AG04450 (cell line): ENCODE measurements around the gene SOX9. TPM values are rescaled to one million over a fixed set of nuclear protein-coding genes. Genes with fewer than 3 reads are reported as not detected.

Experiments used
- CTCF ChIA-PET: fragments of 300-600, 350-600 bp; formaldehyde crosslinking; extraction: SDS; loops from one replicate; lab custom pipeline; 2022; ENCODE audit warnings: antibody characterized with exemption, inconsistent platforms; lab: Charles Lee
- POLR2A ChIA-PET: fragments of 350-600 bp; formaldehyde crosslinking; extraction: SDS; loops from one replicate; lab custom pipeline; 2021; ENCODE audit warnings: antibody characterized with exemption, inconsistent platforms; lab: Yijun Ruan, JAX
- DNase-seq: peaks from one replicate; pipeline ENCODE4 v3.0.0-alpha.2; 2011; ENCODE audit warnings: low read depth, low spot score
- H3K27ac ChIP-seq: one replicate; pipeline ENCODE4 v1.5.1; 2012; ENCODE audit warnings: low read depth, low read length, control low read depth
- H3K27me3 ChIP-seq: one replicate; pipeline ENCODE4 v1.6.0; 2012; ENCODE audit warnings: low read length; ENCODE audit not compliant: control insufficient read depth, insufficient read depth
- H3K4me3 ChIP-seq: 2 replicates; pipeline ENCODE4 v1.5.1; 2011; ENCODE audit warnings: mild to moderate bottlenecking, low read depth, low read length, control low read depth
- H3K9me3 ChIP-seq: 2 replicates; pipeline ENCODE4 v1.5.1; 2012; ENCODE audit warnings: low read length; ENCODE audit not compliant: control insufficient read depth, insufficient read depth
- polyA plus RNA-seq: library from polyadenylated mRNA; depleted of rRNA; stranded (reverse); fragments of >200 nt; gene quantifications from 2 replicates; pipeline ENCODE4 v1.2.3, GENCODE V29; 2011
- TF ChIP-seq, protein P1 (sequence below): IDR thresholded peaks from 2 replicates; pipeline ENCODE4 v1.5.1; 2011; ENCODE audit warnings: low read depth, low read length, control low read depth, inconsistent platforms

The SOX9 gene
- polyA plus RNA-seq, 1 experiment, result 5.5 TPM

DNA sequence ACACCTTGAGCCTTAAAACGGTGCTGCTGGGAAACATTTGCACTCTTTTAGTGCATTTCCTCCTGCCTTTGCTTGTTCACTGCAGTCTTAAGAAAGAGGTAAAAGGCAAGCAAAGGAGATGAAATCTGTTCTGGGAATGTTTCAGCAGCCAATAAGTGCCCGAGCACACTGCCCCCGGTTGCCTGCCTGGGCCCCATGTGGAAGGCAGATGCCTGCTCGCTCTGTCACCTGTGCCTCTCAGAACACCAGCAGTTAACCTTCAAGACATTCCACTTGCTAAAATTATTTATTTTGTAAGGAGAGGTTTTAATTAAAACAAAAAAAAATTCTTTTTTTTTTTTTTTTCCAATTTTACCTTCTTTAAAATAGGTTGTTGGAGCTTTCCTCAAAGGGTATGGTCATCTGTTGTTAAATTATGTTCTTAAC, 4.4 kb downstream of the SOX9 start:
- CTCF ChIA-PET, result interaction anchor here (0.7 to 2.1 kb wide), 5 partner anchors 38 to 1358 kb away, joined by 3 to 13 read pairs (median 4); no protein-coding TSS in a partner anchor
- POLR2A ChIA-PET, result interaction anchor here (0.7 kb wide), 1 partner anchor 709 kb away, joined by 4 read pairs; no protein-coding TSS in a partner anchor
- Histone ChIP-seq H3K27me3 (no peaks in the 10 kb centered on the region), H3K27ac (no peak overlapping the region), H3K9me3 (no peaks in the 10 kb centered on the region; the same call in 1 of the 2 replicates), H3K4me3 (peak overlapping the region; percentile 26; the same call in 1 of the 2 replicates)
- TF ChIP-seq, protein P1, sequence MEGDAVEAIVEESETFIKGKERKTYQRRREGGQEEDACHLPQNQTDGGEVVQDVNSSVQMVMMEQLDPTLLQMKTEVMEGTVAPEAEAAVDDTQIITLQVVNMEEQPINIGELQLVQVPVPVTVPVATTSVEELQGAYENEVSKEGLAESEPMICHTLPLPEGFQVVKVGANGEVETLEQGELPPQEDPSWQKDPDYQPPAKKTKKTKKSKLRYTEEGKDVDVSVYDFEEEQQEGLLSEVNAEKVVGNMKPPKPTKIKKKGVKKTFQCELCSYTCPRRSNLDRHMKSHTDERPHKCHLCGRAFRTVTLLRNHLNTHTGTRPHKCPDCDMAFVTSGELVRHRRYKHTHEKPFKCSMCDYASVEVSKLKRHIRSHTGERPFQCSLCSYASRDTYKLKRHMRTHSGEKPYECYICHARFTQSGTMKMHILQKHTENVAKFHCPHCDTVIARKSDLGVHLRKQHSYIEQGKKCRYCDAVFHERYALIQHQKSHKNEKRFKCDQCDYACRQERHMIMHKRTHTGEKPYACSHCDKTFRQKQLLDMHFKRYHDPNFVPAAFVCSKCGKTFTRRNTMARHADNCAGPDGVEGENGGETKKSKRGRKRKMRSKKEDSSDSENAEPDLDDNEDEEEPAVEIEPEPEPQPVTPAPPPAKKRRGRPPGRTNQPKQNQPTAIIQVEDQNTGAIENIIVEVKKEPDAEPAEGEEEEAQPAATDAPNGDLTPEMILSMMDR, result no peak
- DNase-seq, result no peak

DNA sequence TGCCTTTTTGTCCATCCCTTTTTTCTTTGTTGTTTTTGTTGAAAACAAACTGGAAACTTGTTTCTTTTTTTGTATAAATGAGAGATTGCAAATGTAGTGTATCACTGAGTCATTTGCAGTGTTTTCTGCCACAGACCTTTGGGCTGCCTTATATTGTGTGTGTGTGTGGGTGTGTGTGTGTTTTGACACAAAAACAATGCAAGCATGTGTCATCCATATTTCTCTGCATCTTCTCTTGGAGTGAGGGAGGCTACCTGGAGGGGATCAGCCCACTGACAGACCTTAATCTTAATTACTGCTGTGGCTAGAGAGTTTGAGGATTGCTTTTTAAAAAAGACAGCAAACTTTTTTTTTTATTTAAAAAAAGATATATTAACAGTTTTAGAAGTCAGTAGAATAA, 4.9 kb downstream of the SOX9 start:
- DNase-seq, result no peak
- no peaks in the 10 kb centered on the region; the same call in 1 of the 2 replicates for H3K9me3 ChIP-seq
- POLR2A ChIA-PET, result interaction anchor here (0.7 kb wide), 3 partner anchors 209 to 710 kb away, joined by 3 to 4 read pairs (median 3); no protein-coding TSS in a partner anchor
- CTCF ChIA-PET, result interaction anchor here (0.7 to 2.1 kb wide), 2 partner anchors 38 to 414 kb away, joined by 4 to 13 read pairs; no protein-coding TSS in a partner anchor
- H3K27me3 ChIP-seq, result no peaks in the 10 kb centered on the region
- no peak overlapping the region for H3K27ac ChIP-seq
- H3K4me3 ChIP-seq, result no peak overlapping the region
- TF ChIP-seq, protein P1, result no peak

DNA sequence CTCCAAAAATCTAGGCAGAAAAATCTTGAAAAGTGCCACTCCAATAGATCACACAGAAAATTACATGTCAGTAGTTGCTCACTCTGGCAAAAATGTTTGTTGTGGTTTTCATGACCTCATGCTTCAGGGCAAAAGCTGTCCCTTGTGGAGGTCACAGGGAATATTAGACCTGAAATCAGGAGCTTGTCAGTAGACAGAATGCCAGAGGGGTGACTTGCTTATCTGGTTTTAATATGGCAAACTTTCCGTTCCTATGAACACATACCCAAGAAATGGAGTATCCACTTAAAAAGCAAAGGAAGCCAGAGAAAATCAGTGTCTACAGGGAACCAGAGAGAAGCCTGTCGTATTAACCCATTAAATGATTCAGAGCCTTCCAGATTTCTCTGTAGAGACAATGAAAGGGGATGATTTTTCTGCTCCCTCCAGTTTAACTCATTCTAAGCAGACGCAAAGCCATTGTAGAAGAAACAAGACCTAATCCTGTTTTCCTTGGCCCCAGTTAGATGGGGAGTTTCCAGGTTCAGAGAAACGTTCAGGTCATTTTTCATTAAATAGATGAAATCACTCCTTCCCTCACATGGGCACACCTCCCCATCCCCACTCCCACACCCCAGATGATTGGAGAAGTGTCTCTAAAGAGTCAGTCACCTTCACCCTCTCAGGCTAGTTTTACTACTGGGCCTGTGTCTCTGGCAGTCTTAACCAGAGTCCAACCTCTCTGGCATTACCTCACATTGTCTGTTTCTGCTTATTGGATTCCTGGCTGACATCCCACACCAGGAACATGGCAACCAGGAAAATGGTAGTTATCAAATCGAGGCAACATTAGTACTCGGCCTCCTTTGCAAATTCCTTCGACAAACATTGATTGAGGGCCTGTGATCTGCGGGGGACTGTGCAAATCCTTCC, 6.0 kb downstream of the SOX9 start:
- POLR2A ChIA-PET, result interaction anchor here (0.7 kb wide), 1 partner anchor 556 kb away, joined by 3 read pairs; no protein-coding TSS in a partner anchor
- H3K9me3 ChIP-seq, result no peaks in the 10 kb centered on the region; the same call in 1 of the 2 replicates
- DNase-seq, result no peak
- H3K27me3 ChIP-seq, result no peaks in the 10 kb centered on the region
- CTCF ChIA-PET, result interaction anchor here (0.8 kb wide), 2 partner anchors 413 to 430 kb away, joined by 4 read pairs; no protein-coding TSS in a partner anchor
- peak overlapping the region; percentile 48 for H3K27ac ChIP-seq
- TF ChIP-seq, protein P1, result no peak
- H3K4me3 ChIP-seq, result no peak overlapping the region

DNA sequence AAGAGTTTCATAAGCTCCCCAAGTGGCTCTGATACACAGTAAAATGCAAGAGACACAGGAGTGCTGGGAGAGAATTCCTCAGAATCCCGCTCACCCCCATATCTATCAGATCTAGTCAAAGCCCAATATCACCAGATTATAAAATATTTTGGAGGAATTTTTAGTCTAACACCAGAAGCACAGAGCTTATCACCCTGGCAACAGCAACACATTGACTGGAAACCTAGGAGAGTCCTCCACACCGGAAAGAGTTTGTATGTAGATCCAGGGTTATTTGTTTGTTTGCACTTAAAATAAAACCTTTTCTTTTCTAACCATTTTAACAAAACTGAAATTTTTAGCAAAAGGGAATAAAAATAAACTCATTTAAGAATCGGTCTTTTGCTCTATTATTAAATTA, 7.2 kb downstream of the SOX9 start:
- ChIA-PET POLR2A (no interaction called here), CTCF (interaction anchor here (0.7 to 1.5 kb wide), 2 partner anchors 50 to 412 kb away, joined by 6 to 8 read pairs; no protein-coding TSS in a partner anchor)
- Histone ChIP-seq H3K27me3 (no peaks in the 10 kb centered on the region), H3K9me3 (no peaks in the 10 kb centered on the region; the same call in 1 of the 2 replicates), H3K4me3 (no peak overlapping the region), H3K27ac (no peak overlapping the region)
- TF ChIP-seq, protein P1, result no peak
- DNase-seq, result no peak
